Stimulated activated CD4-positive, alpha-beta T cell treated with anti-CD3 and anti-CD28 coated beads, Interleukin-1b, Interleukin-23, amount 100 ng/mL, for 24 hours (primary cell): ENCODE data around the gene TTC21A.
A peak's percentile ranks its signal among the peaks of the same experiment; 100 is the strongest.

Experiments used
- DNase-seq, 4 experiments: peaks; one replicate each; pipeline ENCODE4 v3.0.0-alpha.2; 2020; ENCODE audit warnings: low read depth in 4 of 4, low spot score in 1 of 4

The TTC21A gene

DNA sequence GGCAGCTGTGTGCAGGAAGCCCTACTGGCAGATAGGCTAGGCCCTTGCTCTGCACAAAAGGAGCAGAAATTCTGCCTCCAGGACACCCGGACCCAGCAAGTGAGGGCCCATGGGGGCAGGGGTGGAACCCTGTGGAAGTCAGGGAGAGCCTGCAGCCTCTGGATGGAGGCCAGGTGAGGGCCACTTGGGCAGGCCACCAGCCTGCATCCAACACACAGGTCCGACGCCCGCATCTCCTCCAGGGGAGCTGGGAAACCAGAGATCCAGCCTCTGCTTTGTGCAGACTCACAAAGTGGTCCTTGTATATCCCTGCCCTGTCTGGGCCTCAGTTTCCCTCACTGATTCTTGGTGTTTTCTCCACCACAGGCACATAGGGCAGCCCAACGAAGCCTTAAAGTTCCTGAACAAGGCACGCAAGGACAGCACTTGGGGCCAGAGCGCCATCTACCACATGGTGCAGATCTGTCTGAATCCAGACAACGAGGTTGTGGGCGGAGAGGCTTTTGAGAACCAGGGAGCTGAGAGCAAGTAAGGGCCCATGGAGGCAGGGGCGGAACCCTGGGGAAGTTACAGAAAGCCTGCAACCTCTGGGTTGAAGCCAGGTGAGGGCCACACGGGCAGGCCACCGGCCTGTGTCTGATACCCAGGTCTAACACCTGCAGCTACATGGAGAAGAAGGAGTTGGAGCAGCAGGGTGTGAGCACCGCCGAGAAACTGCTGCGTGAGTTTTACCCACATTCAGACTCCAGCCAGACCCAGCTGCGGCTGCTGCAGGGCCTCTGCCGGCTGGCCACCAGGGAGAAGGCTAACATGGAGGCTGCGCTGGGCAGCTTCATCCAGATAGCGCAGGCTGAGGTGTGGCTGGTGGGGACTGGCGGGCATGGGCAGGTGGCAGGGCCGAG is 29.3 kb downstream of the TTC21A start:
- no peak for DNase-seq

DNA sequence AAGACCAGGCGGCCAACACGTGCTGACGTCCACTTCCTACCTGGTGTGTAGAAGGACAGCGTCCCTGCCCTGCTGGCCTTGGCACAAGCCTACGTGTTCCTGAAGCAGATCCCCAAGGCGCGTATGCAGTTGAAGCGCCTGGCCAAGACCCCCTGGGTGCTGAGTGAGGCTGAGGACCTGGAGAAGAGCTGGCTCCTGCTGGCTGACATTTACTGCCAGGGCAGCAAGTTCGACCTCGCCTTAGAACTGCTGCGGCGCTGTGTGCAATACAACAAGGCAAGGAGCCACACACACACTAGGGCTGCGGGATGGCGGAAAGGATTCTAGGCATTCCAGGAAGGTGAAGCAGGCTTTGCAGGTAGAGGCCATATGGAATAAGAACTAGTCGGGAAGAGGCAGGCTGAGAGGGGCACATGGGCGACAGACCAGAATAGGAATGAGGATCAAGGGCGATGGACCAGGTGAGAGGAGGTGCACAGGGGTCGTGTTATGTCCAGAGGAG is 30.0 kb downstream of the TTC21A start:
- DNase-seq: no peak

DNA sequence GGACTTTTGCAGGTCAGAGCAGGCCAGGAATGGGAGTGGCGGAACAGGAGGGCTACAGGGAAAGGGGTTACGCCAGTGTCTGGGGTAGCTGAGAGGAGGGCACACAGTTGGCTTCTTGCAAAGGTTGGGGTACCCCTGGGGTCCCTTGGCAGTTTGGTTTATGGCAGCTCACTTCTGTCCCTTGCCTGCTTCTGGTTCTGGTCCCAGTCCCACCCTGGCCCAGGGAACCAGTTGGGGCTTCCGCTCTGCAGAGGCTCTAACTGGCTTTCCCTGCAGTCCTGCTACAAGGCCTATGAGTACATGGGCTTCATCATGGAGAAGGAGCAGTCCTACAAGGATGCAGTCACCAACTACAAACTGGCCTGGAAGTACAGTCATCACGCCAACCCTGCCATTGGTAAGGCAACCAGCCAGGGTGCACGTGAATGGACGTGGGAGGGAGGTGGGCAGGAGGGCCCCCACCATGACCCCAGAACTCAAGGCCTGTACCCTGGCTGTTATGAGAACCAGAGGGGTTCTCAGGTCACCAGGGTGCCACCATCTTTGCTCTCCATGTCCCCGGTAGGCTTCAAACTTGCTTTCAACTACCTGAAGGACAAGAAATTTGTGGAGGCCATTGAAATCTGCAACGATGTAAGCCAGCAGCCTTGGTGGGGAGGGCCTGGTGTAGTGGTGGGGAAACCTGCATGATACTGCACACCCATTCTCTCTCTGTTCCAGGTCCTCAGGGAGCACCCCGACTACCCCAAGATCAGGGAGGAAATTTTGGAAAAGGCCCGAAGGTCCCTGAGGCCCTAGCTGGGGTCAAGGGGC is 30.7 kb downstream of the TTC21A start:
- DNase-seq: no peak

DNA sequence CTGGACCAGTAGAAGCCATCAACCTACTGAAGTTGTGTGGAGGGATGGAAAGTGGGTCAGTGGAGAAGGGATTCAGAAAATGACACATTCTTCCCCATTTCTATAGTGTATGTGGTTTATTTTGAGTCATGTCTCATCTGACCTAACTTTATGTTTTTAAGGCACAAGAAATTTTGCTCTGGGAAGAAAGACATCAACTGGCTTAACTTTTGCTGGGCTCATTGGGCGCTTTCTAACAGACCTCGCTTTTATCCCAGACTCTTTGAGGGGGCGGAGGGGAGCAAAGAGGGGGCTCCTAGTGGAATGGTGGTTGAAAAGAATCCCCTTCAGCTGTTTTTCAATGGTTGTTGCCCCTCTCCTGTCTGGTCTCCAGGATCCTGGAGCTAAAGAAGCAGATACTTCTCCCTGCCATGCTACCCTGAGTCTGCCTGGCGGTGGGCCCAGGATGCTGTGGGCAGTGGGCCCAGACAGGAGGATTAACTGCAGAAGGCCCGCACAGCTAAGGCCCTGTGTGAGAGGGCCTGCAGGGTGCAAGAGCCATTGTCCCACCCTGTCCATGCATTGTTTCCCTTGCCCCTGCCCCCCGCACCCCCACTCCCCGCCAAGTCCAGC is 31.4 kb downstream of the TTC21A start:
- no peak for DNase-seq

DNA sequence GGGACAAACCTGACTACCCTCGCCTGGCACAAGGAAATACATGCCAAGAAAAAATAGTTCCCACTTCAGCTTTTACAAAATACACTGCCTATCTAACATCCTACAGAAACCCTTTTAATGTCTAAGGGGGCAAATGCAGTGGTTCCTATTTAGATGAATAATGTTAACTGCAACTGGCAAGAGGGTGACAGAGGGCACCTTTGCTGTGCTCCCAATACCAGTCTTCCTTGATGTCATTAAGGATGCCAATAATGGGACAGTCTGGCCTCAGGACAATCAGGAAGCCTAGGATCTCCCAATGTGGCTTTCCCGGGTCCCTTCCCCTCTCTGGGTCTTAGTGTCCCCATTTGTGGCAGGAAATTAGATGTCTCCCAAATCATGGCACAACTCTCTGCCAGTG is 32.0 kb downstream of the TTC21A start:
- DNase-seq: no peak

DNA sequence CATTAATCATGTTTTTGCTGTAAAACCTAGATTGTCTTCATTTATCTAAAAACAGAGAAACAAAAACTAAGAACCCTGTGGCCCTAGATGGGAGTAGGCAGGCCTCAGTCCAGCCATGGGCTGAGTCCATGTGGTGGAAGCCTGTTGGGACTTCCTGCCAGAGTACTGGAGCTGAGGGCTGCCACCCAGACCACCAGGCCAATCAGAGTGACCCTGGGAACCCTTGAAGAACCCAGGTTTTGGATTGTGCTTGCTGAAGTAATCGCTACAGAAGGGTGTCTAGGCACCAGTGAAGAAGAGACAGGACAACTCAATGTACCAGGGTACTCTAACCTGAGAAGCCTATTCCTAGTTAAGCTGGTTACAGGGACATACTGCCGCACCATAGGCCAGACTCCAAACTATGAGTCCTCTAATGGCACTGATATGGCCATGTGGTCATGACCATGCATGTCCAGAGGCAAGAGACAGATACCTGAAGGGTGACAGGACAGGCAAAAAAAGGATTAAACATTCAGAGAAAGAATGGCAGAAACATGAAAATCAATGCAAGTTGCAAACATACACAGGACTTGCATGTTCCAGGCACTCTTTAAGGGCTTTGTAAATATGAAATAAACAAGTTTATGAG is 33.0 kb downstream of the TTC21A start:
- no peak for DNase-seq

DNA sequence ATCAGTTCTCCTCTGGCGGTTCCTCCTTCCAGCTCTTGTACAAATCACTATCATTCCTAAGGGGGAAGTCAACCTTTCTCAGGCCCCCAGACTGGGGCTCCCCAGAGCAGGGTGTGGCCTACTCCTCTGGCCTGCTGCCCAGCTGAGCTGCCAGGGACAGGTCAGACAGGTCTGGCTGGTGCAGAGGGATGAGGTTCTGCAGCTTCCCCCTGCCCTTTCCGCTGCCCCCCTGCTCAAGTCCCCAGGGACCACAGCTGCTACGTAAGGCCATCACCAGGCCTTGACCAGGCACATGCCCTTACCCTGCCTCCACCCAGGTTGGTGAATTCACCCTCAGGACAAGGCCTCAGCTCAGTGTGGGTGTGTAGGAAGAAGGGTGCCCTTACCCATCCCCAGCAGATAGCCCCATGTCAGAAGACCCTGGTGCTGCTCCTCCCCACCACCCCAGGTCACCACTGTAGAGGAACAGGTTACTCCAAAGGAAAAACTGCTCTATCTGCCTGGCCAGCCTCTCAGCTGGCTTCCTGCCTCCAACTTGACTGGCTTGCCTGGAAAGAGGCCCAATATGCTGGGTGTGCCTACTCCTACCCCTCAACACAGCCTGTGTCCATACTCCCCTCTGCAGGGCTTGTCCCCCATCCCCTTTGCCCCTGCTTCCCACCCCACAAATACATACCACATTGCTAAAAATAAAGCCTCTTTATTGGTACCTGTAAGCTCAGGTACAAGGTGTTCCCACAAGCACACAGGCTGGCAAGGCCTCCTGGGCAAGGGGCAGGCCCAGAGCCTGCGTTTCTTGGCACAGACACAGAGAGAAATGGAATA is 33.9 kb downstream of the TTC21A start:
- DNase-seq: no peak

DNA sequence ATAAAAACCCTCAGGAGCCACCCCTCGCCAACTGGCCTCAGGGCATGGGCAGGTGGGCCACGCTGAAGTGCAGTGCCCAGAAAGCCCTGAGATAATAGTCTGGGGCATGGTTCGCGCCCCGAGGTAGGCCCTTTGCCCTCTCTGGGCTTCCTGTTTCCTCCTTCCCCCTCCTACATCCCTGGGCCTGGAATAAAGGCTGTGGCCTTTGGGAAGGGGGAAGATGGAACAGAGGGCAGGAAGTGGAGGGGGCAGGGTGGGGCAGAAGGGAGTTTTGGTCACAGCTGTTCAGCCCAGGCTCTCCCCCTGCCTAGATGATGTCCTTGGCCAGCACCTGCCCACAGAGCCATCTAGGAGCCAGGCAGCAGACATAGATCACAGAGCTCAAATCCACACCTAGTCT is 34.6 kb downstream of the TTC21A start:
- DNase-seq: no peak

DNA sequence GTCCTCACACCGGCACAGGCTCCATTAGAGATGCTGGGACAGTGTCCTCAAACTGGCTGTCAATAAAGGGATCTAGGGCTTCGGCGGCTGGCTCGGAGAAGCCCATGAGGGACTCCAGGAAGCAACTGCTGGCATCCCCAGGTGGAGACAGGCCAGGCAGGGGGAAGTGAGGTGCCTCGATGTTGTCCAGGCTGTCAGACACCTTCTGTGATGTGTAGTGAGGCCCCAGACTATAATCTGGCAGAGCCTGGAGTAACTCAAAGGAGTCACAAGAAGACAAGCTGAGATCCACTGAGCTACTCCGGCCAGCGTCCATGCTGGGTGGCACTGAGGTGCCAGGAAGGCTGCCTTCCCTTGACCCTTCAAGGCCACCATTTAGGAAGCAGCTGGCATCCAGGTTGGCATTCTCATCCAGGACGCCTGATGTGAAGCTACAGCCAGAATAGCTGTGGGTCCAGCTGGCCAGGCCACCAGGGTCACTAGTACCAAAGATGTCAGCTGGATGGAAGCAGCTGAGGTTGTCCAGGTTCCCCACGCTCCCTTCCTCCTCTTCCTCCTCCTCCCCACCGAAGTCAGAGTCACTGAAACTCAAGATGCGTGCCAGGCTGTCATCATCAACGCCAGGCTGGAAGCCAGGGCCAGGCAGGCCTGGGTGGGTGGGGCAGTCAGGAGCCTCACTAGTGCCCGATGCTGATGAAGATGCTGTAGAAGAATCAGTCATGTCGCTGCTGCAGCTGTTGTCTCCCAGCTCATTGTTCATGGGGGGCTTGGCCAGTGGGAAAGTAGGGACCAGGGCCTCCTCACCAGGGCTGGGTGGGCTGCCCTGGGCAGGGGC is 35.8 kb downstream of the TTC21A start:
- no peak for DNase-seq

DNA sequence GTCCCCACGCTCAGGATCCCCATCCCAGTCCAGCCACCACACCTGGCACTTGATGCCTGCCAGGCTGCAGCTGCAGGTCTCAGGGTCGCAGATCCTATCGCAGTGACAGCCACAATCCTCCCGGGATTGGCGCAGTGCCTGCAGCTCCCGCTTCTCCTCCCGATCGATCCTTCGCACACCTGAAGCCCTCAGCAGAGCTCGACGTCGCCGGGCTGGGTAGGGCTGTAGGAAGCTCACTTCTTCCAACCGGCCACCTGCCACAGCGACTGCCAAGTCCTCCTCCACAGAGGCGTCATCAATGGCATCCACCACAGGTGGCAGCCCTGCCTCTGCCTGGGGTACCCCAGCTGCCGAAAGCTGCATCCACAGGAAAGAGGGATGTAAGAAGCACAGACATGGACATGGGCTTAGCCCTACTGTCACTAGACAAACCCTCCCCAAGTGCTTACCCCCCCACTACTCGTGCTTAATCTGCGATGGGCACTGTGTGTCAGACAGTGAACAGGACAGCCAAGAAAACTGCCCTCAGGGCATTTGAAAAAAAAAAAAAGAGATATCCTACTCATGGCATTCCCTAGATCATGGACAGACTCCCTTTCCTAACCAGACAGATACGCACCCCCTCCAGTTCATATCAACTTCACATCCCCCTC is 36.7 kb downstream of the TTC21A start:
- no peak for DNase-seq

DNA sequence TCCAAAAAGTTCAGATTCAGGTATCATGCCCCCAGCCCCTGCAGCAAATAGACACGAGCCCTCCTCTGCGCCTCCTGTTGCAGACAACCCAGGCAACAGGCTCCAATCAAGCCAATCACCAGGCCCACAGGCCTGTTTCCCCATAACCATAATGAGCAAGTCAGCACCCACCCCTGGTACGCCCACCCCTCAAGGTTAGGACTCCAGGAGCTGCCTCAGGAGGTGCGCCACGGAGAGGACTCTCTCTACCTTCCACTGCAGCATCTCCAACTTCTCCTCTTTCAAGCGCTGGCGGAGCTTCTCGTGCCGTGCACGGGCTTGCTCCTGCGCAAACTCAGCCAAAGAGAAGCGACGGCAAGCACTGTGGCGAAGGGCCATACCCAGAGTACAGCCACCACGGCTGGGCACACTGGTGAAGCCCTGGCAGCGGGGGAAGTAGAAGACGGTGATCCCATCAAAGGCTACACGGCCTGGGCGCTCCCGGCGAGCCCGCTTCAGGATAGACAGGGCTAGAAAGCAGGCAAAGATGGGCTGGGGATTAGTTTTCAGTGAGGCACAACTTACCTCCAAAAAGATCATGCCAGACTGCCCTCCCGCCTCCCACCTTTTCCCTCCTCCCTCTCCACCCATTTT is 37.4 kb downstream of the TTC21A start:
- no peak for DNase-seq

DNA sequence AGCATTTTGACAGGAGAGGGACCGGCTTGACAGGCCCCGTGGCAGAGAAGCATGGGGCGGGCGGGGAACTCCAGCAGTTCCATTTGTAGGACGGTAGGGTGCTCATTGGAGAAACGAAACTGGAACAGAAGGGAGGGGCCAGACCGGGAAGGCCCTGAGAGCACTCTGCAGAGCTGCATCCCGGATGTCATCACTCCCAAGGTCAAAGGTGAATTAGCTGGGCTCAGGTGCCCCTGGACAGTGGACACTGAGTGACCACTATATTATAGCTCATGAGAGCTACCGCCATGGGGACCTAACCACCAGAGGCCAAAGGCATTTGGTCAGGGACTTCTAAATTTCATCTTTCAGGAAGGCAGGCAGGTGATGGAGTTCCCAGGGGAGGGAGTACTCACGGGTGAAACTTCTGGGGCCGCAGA is 38.6 kb downstream of the TTC21A start:
- no peak for DNase-seq

DNA sequence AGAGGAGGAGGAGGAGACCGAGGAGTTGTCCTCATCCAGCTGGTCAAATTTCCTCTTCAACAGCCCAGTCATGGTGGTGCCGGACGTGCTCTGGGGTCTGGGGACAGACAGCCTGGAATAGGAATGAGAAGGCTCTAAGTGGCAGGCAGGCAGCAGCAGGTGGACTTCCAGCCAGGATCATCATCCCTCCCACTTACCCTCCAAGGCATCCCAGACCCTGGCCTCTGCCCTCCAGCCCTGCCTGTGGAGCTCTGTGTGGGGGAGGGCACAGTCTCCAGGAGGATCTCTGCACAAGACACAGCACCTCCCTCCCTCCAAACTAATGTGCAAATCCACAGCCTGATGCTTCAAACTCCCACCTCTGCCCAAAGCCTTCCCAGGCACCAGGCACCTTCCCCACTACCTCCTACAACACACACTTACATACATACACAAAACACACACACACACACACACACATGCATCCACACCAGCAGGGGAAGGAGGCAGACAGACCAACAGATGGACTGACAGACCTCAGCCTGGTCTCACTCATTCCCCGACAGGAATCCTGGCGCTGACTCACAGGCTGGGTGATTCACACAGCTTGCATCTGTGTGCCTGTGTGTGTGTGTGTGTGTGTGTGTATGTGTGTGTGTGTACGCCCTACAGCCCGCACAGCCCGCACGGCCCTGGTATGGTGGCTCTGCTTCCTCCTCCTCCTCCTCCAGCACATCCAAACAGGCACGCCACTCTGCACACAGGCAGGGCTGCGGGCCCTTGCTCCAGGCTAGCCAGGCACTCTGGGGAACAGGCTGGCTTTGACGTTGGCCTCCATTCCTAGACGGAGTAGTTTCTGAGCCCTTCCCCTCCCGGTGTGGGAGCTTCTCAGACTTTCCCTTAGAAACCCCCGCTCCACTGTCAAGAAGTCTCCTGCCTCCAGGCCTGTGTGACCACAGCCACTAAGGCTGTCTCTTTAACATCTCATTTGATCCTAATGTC is 39.4 kb downstream of the TTC21A start:
- peak; percentile 44 to 76 (median 62) for DNase-seq

DNA sequence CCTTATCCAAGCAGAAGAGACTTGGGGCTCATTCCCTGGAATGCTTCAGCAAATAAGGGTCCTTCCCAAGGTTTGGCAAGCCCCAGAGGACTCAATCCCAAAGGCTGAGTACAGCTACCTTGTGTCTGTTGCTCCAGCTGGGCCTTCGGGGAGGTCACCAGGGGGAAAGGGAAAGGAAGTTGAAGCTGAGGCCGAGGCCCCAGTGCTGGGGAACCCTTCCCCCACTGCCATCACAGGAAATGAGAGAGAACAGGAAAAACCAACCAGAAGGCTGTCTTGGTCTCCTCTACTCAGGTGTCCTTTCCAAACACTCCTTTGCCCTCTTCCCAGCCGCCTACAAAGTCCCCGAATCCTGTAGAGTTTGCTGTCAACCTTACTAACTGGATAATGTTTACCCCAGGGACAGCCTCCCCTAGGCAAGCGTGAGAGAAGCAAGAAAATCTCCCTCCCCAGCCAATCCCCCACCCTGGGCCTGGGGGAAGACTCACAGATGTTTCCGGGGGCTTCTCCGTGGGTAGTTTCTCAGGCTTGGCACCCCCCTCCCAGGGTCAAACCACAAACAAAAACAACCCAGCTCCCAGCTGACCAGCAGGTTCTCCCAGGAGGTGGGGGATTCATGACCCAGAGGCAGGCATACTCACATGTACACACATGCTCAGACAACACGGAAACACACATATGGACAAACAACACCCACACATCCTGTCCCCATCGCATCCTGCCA is 40.4 kb downstream of the TTC21A start:
- DNase-seq: no peak

DNA sequence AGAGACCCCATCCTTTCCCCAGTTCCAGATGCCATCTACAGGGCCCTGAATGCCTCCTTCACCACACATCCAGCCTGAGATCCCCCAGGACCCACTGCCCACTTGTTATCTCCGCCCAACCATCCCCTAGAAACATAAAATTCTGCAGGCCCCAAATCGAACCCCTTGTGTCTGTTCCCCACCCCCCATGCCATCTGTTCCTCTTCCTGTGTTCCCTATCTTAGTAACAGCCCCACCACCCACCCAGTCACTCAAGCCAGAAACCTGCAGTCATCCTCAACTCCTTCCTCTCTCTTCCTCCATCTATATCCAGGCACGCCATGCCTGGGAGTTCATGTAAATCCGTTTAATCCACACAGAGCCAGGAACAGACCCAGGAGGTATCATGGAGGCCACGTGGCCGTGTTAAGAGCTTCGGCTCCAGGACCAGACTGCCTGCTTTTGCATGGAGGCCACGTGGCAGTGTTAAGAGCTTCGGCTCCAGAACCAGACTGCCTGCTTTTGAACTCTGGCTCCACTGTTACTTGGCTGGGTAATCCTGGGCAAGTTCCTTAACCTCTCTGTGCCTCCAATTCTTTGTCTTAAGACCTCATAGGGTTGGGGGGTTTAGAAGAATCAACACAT is 41.1 kb downstream of the TTC21A start:
- DNase-seq: no peak

DNA sequence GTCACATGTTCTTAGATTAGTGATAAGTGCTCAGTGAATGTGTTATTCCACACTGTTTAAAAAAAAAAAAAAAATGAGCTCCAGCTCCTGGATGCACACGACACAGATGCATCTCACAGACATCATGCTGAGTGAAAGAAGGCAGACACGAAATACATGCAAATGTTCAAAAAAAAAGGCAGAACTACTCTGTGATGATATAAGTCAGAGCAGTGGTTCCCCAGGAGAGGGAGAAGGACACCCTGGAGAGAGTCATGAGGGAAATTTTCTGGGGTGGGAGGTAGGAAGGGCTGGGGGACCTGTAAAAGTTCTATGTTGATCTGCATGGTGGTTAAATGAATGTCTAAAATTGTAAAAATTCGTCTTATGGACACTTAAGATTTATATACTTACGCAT is 41.6 kb downstream of the TTC21A start:
- no peak for DNase-seq
